GM21576 (cell line): ENCODE results near the gene PRKCB.
A peak's percentile ranks its signal among the peaks of the same experiment; 100 is the strongest.

Source experiments
- ATAC-seq: cut with Tn5 transposase; IDR thresholded peaks from one replicate; pipeline ENCODE4 v1.9.1; 2021; ENCODE audit warnings: mild to moderate bottlenecking, moderate library complexity; ENCODE audit not compliant: unreplicated experiment

Gene PRKCB

GRCh38 chr16:23962001-23962400, 126.2 kb downstream of the PRKCB start:
- no peak for ATAC-seq

- ATAC-seq, result no peak
Observed at GRCh38 chr16:23964136-23964535, 128.4 kb downstream of the PRKCB start.

DNA sequence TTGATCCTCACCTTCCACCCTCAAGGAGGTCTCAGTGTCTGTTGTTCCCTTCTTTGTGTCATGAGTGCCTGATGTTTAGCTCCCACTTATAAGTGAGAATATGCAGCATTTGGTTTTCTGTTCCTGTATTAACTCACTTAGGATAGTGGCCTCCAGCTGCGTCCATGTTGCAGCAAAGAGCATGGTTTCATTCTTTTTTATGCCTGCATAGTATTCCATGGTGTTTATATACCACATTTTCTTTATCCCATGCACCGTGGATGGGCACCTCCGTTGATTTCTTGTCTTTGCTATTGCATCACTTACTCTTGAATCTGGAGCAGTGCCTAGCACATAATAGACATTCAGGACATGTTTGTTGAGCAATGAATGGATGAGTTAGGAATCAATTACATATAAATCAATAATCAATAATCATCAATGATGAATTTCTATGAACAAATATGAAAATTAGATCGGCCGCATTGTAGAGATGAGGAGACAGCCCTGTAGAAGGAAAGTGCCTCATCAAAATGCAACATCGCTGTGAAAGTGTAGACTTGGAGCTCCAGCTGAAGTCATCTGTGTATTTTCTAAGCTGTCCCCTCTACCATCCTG, 129.5 kb downstream of the PRKCB start:
- ATAC-seq, result no peak

- ATAC-seq, result no peak
Observed at GRCh38 chr16:23966597-23967394, 131.0 kb downstream of the PRKCB start.

DNA sequence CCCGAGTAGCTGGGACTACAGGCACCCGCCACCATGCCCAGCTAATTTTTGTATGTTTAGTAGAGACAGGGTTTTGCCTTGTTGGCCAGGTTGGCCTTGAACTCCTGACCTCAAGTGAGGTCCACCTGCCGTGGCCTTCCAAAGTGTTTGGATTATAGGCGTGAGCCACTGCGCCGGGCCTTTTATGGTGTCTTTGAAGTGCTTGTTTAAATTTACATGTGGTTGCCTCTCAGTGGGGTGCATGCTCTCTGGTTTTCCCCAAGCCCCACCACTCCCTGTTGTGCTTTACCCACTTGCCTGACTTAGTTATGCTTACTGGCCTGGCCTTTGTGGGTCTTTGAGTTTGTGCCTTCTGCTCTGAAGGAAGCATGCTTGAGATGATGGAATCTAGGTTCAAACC, 132.0 kb downstream of the PRKCB start:
- no peak for ATAC-seq

- ATAC-seq, result no peak
Observed at GRCh38 chr16:23968176-23968575, 132.4 kb downstream of the PRKCB start.

DNA sequence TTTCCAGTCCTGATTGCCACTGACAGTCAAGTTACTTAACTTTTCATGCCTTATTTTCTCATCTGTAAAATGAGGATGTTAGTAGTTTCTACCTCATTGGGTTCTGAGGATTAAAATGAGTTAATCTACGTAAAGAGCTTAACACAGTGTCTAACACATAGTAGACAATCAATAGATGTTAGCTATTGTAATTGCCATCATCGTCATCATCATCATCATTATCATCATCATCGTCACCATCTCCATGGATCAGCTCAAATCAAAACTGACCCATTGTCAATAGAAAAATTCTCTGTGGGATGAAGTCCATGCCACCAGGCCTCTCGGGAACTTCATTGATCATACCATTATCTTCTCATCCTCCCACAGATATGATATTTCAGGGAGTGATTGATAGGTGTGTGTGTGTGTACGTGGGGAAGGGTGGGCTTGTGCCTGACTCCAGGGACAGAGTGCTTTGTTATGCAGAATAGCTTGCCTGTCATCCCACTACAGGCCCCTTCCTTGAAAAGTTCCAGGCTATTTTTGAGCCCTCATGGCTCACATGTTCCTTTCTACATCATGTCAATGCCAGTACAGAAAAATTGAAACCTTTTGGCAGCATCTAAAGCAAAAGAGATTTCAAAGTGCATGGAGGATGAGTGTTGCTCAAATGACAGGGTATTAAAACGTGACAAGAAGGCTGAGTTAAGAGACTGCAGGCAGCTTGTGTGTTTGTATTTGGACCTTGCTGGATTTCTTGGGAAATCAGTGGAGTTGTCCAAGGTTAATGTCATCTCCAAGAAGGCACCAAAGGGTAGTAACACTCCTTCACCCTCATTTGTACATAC, 133.9 kb downstream of the PRKCB start:
- ATAC-seq, result no peak

- ATAC-seq, result no peak
Observed at GRCh38 chr16:23974223-23974622, 138.4 kb downstream of the PRKCB start.

- ATAC-seq, result no peak
Observed at GRCh38 chr16:23975293-23975692, 139.5 kb downstream of the PRKCB start.

- ATAC-seq, result no peak
Observed at GRCh38 chr16:23976091-23976490, 140.3 kb downstream of the PRKCB start.

GRCh38 chr16:23976524-23976923, 140.7 kb downstream of the PRKCB start:
- no peak for ATAC-seq

GRCh38 chr16:23979441-23979840, 143.7 kb downstream of the PRKCB start:
- ATAC-seq, result no peak

DNA sequence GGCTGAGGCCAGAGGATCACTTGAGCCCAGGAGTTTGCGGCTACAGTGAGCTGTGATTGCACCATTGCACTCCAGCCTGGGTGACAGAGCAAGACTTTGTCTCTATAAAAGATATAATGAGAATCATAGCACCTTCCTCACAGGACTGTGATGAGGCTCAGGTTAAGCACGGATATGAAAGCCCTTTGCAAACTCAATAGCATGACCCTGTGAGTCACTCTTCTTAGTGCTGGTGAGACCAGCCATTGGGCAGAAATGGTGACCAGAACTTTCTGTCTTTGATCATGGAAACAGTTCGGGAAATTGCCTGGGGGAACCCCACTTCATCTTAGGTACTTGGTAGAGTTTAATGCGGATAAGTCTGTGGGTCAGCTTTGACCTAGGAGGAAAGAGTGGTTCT, 144.2 kb downstream of the PRKCB start:
- ATAC-seq, result no peak

DNA sequence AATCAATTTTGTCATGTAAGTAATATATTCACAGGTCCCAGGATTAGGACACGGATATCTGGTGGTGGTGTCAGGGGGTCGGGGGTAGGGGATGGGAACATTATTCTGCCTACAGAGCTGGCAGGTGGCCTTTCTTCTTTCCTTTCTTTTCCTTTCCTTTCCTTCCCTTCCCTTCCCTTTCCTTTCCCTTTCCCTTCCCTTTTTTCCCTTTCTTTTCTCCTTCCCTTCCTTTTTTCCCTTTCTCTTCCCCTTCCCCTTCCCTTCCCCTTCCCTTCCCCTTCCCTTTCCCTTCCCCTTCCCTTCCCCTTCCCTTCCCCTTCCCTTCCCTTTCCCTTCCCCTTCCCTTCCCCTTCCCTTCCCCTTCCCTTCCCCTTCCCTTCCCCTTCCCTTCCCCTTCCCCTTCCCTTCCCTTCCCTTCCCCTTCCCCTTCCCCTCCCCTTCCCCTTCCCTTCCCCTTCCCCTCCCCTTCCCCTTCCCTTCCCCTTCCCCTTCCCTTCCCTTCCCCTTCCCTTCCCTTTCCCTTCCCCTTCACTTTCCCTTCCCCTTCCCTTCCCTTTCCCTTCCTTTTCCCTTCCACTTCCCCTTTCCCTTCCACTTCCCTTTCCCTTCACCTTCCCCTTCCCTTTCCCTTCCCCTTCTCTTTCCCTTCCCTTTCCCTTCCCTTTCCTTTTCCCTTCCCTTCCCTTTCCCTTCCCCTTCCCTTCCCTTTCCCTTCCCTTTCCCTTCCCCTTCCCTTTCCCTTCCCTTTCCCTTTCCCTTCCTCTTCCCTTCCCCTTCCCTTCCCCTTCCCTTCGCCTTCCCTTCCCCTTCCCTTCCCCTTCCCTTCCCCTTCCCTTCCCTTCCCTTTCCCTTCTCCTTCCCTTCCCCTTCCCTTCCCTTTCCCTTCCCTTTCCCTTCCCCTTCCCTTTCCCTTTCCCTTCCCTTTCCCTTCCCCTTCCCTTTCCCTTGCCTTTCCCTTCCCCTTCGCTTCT, 145.9 kb downstream of the PRKCB start:
- ATAC-seq, result no peak

DNA sequence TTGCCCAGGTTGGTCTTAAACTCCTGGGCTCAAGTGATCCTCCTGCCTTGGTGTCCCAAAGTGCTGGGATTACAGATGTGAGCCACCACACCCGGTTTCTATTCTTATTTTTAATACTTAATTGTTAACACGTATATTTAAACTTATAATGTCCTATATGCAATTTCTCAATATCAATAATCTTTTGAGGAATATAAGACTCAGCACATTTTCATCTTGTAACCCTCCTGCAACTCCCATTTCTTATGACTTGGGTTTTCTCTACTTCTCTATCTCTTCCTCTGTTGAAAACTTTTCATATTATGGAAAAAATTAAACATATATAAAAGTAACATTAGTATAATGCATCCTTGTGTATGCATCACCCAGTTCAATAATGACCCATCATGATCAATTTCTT, 150.7 kb downstream of the PRKCB start:
- no peak for ATAC-seq

GRCh38 chr16:23987443-23987842, 151.7 kb downstream of the PRKCB start:
- peak; percentile 98 for ATAC-seq

- ATAC-seq, result no peak
Observed at GRCh38 chr16:23990507-23990906, 154.7 kb downstream of the PRKCB start.

- no peak for ATAC-seq
Observed at GRCh38 chr16:23991066-23991465, 155.3 kb downstream of the PRKCB start.

DNA sequence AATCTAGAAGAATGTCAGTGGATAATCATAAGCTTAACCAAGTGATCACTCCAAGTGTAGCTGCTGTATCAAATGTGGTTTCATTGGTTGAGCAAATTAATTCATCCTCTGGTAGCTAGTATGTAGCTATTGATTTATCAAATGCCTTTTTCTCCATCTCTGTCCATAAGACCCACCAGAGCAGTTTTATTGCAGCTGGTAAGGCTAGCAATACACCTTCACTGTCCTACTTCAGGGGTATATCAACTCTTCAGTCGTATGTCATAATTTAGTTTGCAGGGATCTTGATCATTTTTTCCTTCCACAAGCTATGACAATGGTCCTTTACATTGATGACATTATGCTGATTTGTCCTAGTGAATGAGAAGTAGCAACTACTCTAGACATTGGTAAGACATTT, 158.8 kb downstream of the PRKCB start:
- ATAC-seq, result no peak

GRCh38 chr16:23996258-23996955, 160.6 kb downstream of the PRKCB start:
- ATAC-seq, result no peak
